PC-3 (cell line): Measurements from ENCODE around the gene AXDND1. TPM values are rescaled to one million over a fixed set of nuclear protein-coding genes. Genes with fewer than 3 reads are reported as not detected.
A peak's percentile ranks its signal among the peaks of the same experiment; 100 is the strongest.

ENCODE experiments used
- ATAC-seq: fragments of 200-7000 bp; cut with Tn5 transposase; 2 replicates; pipeline ENCODE4 v1.9.1; 2020; ENCODE audit warnings: mild to moderate bottlenecking, moderate library complexity
- Bru-seq: library from RNA; stranded (reverse); fragments of 400-500 nt; gene quantifications from one replicate; lab custom pipeline; 2021; lab: Mats Ljungman, UMichigan
- BruChase-seq, 2 experiments: library from RNA; stranded (reverse); fragments of 400-500 nt; gene quantifications; one replicate each; lab custom pipeline; 2021; lab: Mats Ljungman, UMichigan
- BruUV-seq: library from RNA; stranded (reverse); fragments of 400-500 nt; replicated peaks from 2 replicates; lab custom pipeline; 2021; lab: Mats Ljungman, UMichigan
- CTCF ChIA-PET: fragments of 300-600 bp; sonication (Branson Sonifier 250); formaldehyde crosslinking; loops from one replicate; lab custom pipeline; 2022; ENCODE audit warnings: antibody characterized with exemption; lab: Charles Lee
- POLR2A ChIA-PET: fragments of 300-600 bp; sonication (Branson Sonifier 250); formaldehyde crosslinking; loops from one replicate; lab custom pipeline; 2022; ENCODE audit warnings: antibody characterized with exemption; ENCODE audit not compliant: unreplicated experiment; lab: Charles Lee
- DNase-seq: peaks from one replicate; pipeline ENCODE4 v3.0.0-alpha.2; 2015
- H2AFZ ChIP-seq: fragments of 300-600 bp; sonication (generic); 2 replicates; pipeline ENCODE4 v1.6.0; 2016; ENCODE audit warnings: antibody characterized with exemption, low read length
- H3F3A ChIP-seq: fragments of 300-600 bp; sonication (generic); one replicate; pipeline ENCODE4 v1.6.0; 2017; ENCODE audit warnings: antibody characterized with exemption, low read length, control low read depth, mild to moderate bottlenecking; ENCODE audit not compliant: unreplicated experiment
- H3K27ac ChIP-seq: fragments of 300-600 bp; sonication (generic); 2 replicates; pipeline ENCODE4 v1.5.1; 2016; ENCODE audit warnings: mild to moderate bottlenecking, low read length
- H3K27me3 ChIP-seq: fragments of 300-600 bp; sonication (generic); 2 replicates; pipeline ENCODE4 v1.6.1; 2016; ENCODE audit warnings: low read length, mixed read lengths
- H3K36me3 ChIP-seq: fragments of 300-600 bp; sonication (generic); 2 replicates; pipeline ENCODE4 v1.6.1; 2016; ENCODE audit warnings: low read depth, mixed run types, low read length, mixed read lengths
- H3K4me1 ChIP-seq: fragments of 300-600 bp; sonication (generic); 2 replicates; pipeline ENCODE4 v1.5.1; 2016; ENCODE audit warnings: low read length; ENCODE audit not compliant: insufficient read depth
- H3K4me2 ChIP-seq: fragments of 300-600 bp; sonication (generic); 2 replicates; pipeline ENCODE4 v1.6.0; 2016; ENCODE audit warnings: low read length
- H3K4me3 ChIP-seq: fragments of 300-600 bp; sonication (generic); 2 replicates; pipeline ENCODE4 v1.5.1; 2016; ENCODE audit warnings: mild to moderate bottlenecking, low read length, mixed read lengths
- H3K79me2 ChIP-seq: fragments of 300-600 bp; sonication (generic); 2 replicates; pipeline ENCODE4 v1.6.1; 2017; ENCODE audit warnings: low read length, mixed read lengths
- H3K9ac ChIP-seq: fragments of 300-600 bp; sonication (generic); 2 replicates; pipeline ENCODE4 v1.6.0; 2016; ENCODE audit warnings: mild to moderate bottlenecking, low read length
- H3K9me2 ChIP-seq: fragments of 300-600 bp; sonication (generic); replicated peaks from 2 replicates; pipeline ENCODE4 v1.6.1; 2016; ENCODE audit warnings: mixed run types, low read length, mixed read lengths
- H3K9me3 ChIP-seq: fragments of 300-600 bp; sonication (generic); 2 replicates; pipeline ENCODE4 v1.6.1; 2016; ENCODE audit warnings: low read length, mixed read lengths
- H4K20me1 ChIP-seq: fragments of 300-600 bp; sonication (generic); 2 replicates; pipeline ENCODE4 v1.6.1; 2016; ENCODE audit warnings: low read length, mixed read lengths
- EZH2 ChIP-seq: fragments of 300-600 bp; sonication (generic); IDR thresholded peaks from one replicate; pipeline ENCODE4 v1.6.1; 2017; ENCODE audit warnings: antibody characterized with exemption, mild to moderate bottlenecking, low read length; ENCODE audit not compliant: unreplicated experiment
- EZH2phosphoT487 ChIP-seq: fragments of 300-600 bp; sonication (generic); IDR thresholded peaks from 2 replicates; pipeline ENCODE4 v1.6.1; 2018; ENCODE audit warnings: mild to moderate bottlenecking, antibody characterized with exemption, low read length, borderline replicate concordance
- intact Hi-C: fragments of 100-400 bp; cut with micrococcal nuclease; formaldehyde crosslinking; loops from 2 replicates; pipeline ENCODE4 v1.9.0; 2023
- long read RNA-seq: library from polyadenylated mRNA; unstranded; transcript quantifications from one replicate; pipeline ENCODE4 v2.0.0, GENCODE V29; 2021; ENCODE audit not compliant: unreplicated experiment
- total RNA-seq: library from RNA; depleted of rRNA; stranded (reverse); fragments of >200 nt; gene quantifications from 2 replicates; pipeline ENCODE4 v1.2.3, GENCODE V29; 2014; rRNA removed
- TF ChIP-seq, protein P1 (sequence below): fragments of 300-600 bp; sonication (generic); conservative IDR thresholded peaks from 2 replicates; pipeline ENCODE4 v1.5.1; 2017; ENCODE audit warnings: antibody characterized with exemption, low read depth, mild to moderate bottlenecking, low read length

The AXDND1 gene
- total RNA-seq, result not detected in 2 replicates
- Bru-seq, nascent RNA, result percentile 16 among the genes with signal in this experiment
- BruChase-seq, experiment 1, labeled RNA remaining after a 6-hour chase, result percentile 18 among the genes with signal in this experiment
- BruChase-seq, experiment 2, labeled RNA remaining after a 2-hour chase, result percentile 20 among the genes with signal in this experiment
- long read RNA-seq, result 0 reads

DNA sequence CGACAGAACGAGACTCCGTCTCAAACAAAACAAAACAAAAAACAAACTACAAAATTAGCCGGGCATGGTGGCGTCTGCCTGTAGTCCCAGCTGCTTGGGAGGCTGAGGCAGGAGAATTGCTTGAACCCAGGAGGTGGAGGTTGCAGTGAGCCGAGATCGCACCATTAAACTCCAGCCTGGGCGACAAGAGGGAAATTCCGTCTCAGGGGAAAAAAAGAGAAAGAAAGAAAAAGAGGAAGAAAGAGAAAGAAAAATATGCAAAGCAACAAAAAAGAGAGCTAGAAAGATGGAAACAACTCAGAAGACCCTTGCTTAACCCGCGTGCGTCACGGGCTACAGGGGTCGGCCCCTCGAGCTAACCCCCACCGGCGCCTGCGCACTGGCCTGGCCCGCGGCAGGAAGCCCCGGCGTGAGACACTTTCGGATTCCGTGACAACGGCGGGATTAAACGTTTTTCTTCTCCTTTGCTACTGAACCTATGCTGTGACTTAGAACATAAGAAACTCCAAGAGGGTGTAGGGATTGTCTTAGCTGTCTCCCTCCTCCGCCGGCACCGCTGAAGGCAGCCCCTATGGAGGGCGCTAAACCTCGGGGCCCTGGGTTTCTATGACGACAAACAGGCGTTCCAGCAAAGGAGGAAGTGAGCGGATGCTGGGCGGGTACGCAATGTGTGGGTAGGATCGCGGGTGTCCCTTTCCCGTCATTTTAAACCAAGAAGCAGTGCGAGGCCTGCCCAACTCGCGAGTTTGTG, at the start of gene AXDND1:
AXDND1 (plus strand) TSS at position 630 of the 751 bp plus-strand sequence. CDS start 539 bp downstream, outside the sequence.
- Histone ChIP-seq H3K4me2 (peak within 1 kb of the TSS; percentile 96), H3K27ac (peak within 1 kb of the TSS; percentile 84), H3K79me2 (no peaks in the 10 kb centered on the region), H3K27me3 (no peaks in the 10 kb centered on the region), H3K4me1 (0 out of 2 replicates have a peak, but pooled peaks cover 4% of the 10 kb centered on the region), H4K20me1 (no peaks in the 10 kb centered on the region), H3K36me3 (no peaks in the 10 kb centered on the region), H3K4me3 (peak within 1 kb of the TSS; percentile 92), H3F3A (no peaks in the 10 kb centered on the region), H3K9me2 (no peaks in the 10 kb centered on the region), H2AFZ (peak within 1 kb of the TSS; percentile 99), H3K9ac (peak within 1 kb of the TSS; percentile 93), H3K9me3 (no peaks in the 10 kb centered on the region)
- ChIA-PET CTCF (no interaction called here), POLR2A (no interaction called here)
- ATAC-seq (peak; percentile 93), DNase-seq (peak; percentile 65)
- intact Hi-C loops, result loop anchor here (5.0 kb wide), 1 partner anchor 283 kb away; the partner anchor contains the start of gene TOR3A
- TF ChIP-seq EZH2phosphoT487 (no peak), EZH2 (no peak)
- TF ChIP-seq, protein P1, sequence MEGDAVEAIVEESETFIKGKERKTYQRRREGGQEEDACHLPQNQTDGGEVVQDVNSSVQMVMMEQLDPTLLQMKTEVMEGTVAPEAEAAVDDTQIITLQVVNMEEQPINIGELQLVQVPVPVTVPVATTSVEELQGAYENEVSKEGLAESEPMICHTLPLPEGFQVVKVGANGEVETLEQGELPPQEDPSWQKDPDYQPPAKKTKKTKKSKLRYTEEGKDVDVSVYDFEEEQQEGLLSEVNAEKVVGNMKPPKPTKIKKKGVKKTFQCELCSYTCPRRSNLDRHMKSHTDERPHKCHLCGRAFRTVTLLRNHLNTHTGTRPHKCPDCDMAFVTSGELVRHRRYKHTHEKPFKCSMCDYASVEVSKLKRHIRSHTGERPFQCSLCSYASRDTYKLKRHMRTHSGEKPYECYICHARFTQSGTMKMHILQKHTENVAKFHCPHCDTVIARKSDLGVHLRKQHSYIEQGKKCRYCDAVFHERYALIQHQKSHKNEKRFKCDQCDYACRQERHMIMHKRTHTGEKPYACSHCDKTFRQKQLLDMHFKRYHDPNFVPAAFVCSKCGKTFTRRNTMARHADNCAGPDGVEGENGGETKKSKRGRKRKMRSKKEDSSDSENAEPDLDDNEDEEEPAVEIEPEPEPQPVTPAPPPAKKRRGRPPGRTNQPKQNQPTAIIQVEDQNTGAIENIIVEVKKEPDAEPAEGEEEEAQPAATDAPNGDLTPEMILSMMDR, result peak; percentile 33; the same call in 1 of the 2 replicates
- BruUV-seq, result TSS peak; percentile 95

- Histone ChIP-seq H3F3A (no peaks in the 10 kb centered on the region), H3K4me3 (no peak overlapping the region), H3K4me2 (no peak overlapping the region), H3K27me3 (no peaks in the 10 kb centered on the region), H4K20me1 (no peaks in the 10 kb centered on the region), H3K27ac (no peak overlapping the region), H2AFZ (no peak overlapping the region), H3K9ac (no peak overlapping the region), H3K79me2 (no peaks in the 10 kb centered on the region), H3K9me3 (no peaks in the 10 kb centered on the region), H3K4me1 (no peaks in the 10 kb centered on the region), H3K36me3 (no peaks in the 10 kb centered on the region), H3K9me2 (no peaks in the 10 kb centered on the region)
- TF ChIP-seq EZH2phosphoT487 (no peak), EZH2 (no peak)
- TF ChIP-seq, protein P1, result no peak
- BruUV-seq, result no TSS peak
- intact Hi-C loops, result no loop called here
- ATAC-seq (no peak), DNase-seq (no peak)
- CTCF ChIA-PET, result no interaction called here
- POLR2A ChIA-PET, result no interaction called here
Observed at GRCh38 chr1:179318491-179318890, 47.3 kb upstream of the AXDND1 start.
